OCI-LY3 (cell line): ENCODE measurements around the gene PPP1R9A.

Source experiments
- H2AFZ ChIP-seq: fragments of 200-600, 300-600 bp; shearing (Covaris generic); 2 replicates; pipeline ENCODE4 v1.6.0; 2014; ENCODE audit warnings: antibody characterized with exemption, low read depth, low read length
- H3K27ac ChIP-seq: fragments of 200-600, 300-600 bp; sonication (generic); 2 replicates; pipeline ENCODE4 v1.5.1; 2014; ENCODE audit warnings: mild to moderate bottlenecking, low read length, moderate library complexity, mixed read lengths
- H3K27me3 ChIP-seq: fragments of 200-600, 300-600 bp; sonication (generic); 2 replicates; pipeline ENCODE4 v1.6.1; 2014; ENCODE audit warnings: low read depth, low read length, mixed read lengths
- H3K36me3 ChIP-seq: fragments of 200-600, 300-600 bp; sonication (generic); replicated peaks from 2 replicates; pipeline ENCODE3; 2014; ENCODE audit warnings: low read depth, low read length, mixed read lengths
- H3K4me1 ChIP-seq: fragments of 300-600, 200-600 bp; sonication (generic); 2 replicates; pipeline ENCODE4 v1.6.1; 2014; ENCODE audit warnings: low read length, mixed read lengths
- H3K4me2 ChIP-seq: fragments of 200-600, 300-600 bp; sonication (generic); 2 replicates; pipeline ENCODE4 v1.6.1; 2014; ENCODE audit warnings: low read length, mixed read lengths
- H3K4me3 ChIP-seq: fragments of 300-600, 200-600 bp; sonication (generic); 2 replicates; pipeline ENCODE4 v1.5.1; 2014; ENCODE audit warnings: antibody characterized with exemption, mild to moderate bottlenecking, low read length, moderate library complexity
- H3K79me2 ChIP-seq: fragments of 300-600, 200-600 bp; shearing (Covaris generic); 2 replicates; pipeline ENCODE4 v1.6.1; 2014; ENCODE audit warnings: mild to moderate bottlenecking, low read length, mixed read lengths
- H3K9ac ChIP-seq: fragments of 300-600, 200-600 bp; shearing (Covaris generic); 2 replicates; pipeline ENCODE4 v1.6.0; 2014; ENCODE audit warnings: mild to moderate bottlenecking, low read length, moderate library complexity
- H3K9me3 ChIP-seq: fragments of 200-600, 300-600 bp; shearing (Covaris generic); 2 replicates; pipeline ENCODE4 v1.6.1; 2014; ENCODE audit warnings: low read length, mixed read lengths; ENCODE audit not compliant: insufficient read depth
- H4K20me1 ChIP-seq: fragments of 200-600, 300-600 bp; sonication (generic); 2 replicates; pipeline ENCODE4 v1.6.1; 2016; ENCODE audit warnings: low read length, mixed read lengths; ENCODE audit not compliant: insufficient read depth
- EZH2phosphoT487 ChIP-seq: fragments of 200-600 bp; shearing (Covaris generic); IDR thresholded peaks from 2 replicates; pipeline ENCODE4 v1.6.1; 2018; ENCODE audit warnings: antibody characterized with exemption, mixed run types, low read depth
- TF ChIP-seq, protein P1 (sequence below): fragments of 200-600, 300-600 bp; sonication (generic); IDR thresholded peaks from 2 replicates; pipeline ENCODE4 v1.5.1; 2014; ENCODE audit warnings: antibody characterized with exemption, low read length, low read depth

The PPP1R9A gene

DNA sequence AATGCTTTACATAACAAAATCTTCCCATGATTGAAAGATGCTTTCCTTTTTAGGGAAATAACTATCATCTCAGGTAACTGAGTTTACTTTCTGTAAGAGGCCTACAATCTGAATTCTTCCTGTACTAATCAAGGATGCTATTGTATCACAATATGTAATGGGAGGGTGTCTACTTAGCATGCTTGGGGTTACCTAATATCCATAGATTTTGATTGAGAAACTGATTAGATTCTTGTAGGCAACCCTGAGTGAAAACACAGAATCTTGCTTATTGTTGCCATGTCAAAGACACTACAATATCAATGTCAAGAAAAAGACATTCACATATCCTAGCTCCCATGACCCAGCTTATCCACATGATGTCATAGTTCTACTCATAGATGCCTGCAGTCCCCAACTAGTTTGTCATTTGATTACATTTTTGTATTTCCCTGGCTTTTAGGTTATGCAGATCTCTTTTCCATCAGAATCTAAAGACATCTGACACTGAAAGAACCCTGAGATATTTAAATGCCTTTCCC lies 354.6 kb downstream of the PPP1R9A start:
- H3K9me3 ChIP-seq = no peaks in the 10 kb centered on the region
- H3K27ac ChIP-seq = no peak overlapping the region
- H3K27me3 ChIP-seq = no peaks in the 10 kb centered on the region
- H4K20me1 ChIP-seq = no peaks in the 10 kb centered on the region
- H3K4me1 ChIP-seq = no peaks in the 10 kb centered on the region
- no peak overlapping the region for H2AFZ ChIP-seq
- H3K4me3 ChIP-seq = no peak overlapping the region
- H3K36me3 ChIP-seq = no peaks in the 10 kb centered on the region
- no peak for TF ChIP-seq EZH2phosphoT487
- TF ChIP-seq, protein P1, sequence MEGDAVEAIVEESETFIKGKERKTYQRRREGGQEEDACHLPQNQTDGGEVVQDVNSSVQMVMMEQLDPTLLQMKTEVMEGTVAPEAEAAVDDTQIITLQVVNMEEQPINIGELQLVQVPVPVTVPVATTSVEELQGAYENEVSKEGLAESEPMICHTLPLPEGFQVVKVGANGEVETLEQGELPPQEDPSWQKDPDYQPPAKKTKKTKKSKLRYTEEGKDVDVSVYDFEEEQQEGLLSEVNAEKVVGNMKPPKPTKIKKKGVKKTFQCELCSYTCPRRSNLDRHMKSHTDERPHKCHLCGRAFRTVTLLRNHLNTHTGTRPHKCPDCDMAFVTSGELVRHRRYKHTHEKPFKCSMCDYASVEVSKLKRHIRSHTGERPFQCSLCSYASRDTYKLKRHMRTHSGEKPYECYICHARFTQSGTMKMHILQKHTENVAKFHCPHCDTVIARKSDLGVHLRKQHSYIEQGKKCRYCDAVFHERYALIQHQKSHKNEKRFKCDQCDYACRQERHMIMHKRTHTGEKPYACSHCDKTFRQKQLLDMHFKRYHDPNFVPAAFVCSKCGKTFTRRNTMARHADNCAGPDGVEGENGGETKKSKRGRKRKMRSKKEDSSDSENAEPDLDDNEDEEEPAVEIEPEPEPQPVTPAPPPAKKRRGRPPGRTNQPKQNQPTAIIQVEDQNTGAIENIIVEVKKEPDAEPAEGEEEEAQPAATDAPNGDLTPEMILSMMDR = no peak
- H3K79me2 ChIP-seq = no peaks in the 10 kb centered on the region
- no peak overlapping the region for H3K9ac ChIP-seq
- H3K4me2 ChIP-seq = no peak overlapping the region

DNA sequence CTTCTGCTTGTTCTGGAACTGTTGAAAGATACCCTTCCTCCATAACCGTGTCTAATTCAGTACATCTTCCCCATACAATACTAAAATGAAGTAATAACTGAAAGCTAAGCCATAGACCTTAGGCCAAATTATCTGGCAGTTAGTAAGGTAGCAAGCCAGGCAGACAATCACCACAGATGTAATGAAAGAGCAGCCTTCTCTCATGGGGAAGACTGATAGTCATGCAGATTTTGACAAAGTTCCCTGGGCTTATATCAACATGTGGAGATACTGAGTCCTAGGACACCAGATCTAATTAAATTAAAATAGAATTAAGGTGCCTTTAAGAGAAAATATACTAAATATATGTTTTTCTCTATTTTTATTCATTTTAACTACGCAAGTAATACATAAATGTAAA lies 355.5 kb downstream of the PPP1R9A start:
- TF ChIP-seq, protein P1 = no peak
- no peak for TF ChIP-seq EZH2phosphoT487
- H3K79me2 ChIP-seq = no peaks in the 10 kb centered on the region
- H3K4me3 ChIP-seq = no peak overlapping the region
- no peaks in the 10 kb centered on the region for H4K20me1 ChIP-seq
- no peaks in the 10 kb centered on the region for H3K9me3 ChIP-seq
- no peaks in the 10 kb centered on the region for H3K36me3 ChIP-seq
- H3K27me3 ChIP-seq = no peaks in the 10 kb centered on the region
- no peak overlapping the region for H2AFZ ChIP-seq
- H3K4me2 ChIP-seq = no peak overlapping the region
- H3K4me1 ChIP-seq = no peaks in the 10 kb centered on the region
- no peak overlapping the region for H3K27ac ChIP-seq
- no peak overlapping the region for H3K9ac ChIP-seq

DNA sequence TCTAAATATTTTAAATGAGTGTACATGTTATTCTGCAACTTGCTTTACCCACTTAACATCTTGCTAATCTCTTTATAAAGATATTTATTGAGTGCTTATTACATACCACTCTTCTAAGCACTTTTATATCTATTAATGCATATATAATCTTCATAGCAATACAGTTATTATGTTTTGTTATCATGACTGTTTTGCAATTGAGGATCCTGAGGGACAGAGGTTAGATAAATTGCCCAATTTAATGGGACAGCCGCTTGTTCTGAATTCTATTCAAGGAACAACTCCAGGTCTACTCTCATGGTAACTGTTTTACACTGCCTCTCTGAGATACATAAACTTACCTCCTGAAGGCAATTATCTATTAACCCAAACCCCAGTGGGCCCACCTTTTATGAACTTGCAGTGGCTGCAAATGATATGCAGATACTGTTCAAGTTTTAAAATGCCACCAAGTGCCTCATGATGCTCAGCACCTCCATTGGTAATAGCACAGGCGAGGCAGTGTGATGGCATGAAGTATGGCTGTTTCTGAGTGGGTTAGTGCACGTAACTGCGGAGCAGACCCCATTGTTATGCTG lies 356.5 kb downstream of the PPP1R9A start:
- H3K27me3 ChIP-seq = no peaks in the 10 kb centered on the region
- H3K4me3 ChIP-seq = no peak overlapping the region
- H3K36me3 ChIP-seq = no peaks in the 10 kb centered on the region
- no peak overlapping the region for H3K4me2 ChIP-seq
- no peak for TF ChIP-seq EZH2phosphoT487
- no peaks in the 10 kb centered on the region for H3K79me2 ChIP-seq
- no peak overlapping the region for H3K27ac ChIP-seq
- H3K4me1 ChIP-seq = no peaks in the 10 kb centered on the region
- H2AFZ ChIP-seq = no peak overlapping the region
- no peaks in the 10 kb centered on the region for H3K9me3 ChIP-seq
- H3K9ac ChIP-seq = no peak overlapping the region
- no peaks in the 10 kb centered on the region for H4K20me1 ChIP-seq

DNA sequence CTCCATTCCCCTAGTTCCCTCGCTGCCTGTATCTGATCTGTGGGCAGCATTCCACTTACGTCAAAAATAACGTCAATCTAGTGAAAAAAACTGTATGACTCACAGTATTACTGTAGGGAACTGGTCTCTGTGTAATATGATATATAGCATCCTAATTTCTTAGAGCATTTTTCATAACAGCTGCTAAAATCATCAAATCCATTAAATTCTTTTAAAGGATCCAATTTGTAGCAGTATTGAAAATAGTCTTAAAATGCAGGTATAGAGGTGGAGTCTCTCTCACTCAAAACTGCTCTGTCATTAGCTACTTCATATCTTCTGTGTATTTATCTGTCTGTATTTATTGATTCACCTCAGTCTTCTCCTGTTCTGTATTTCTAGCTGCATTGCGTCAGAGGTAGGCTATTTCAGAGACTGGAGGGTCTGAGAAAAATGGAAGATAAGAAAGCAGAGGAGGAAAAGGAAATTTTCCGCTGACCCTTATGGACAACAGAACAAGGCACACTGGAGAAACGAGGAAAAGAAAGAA lies 357.0 kb downstream of the PPP1R9A start:
- no peaks in the 10 kb centered on the region for H3K27me3 ChIP-seq
- H3K27ac ChIP-seq = no peak overlapping the region
- no peak overlapping the region for H3K9ac ChIP-seq
- no peaks in the 10 kb centered on the region for H3K4me1 ChIP-seq
- H4K20me1 ChIP-seq = no peaks in the 10 kb centered on the region
- TF ChIP-seq EZH2phosphoT487 = no peak
- TF ChIP-seq, protein P1 = no peak
- no peak overlapping the region for H2AFZ ChIP-seq
- no peaks in the 10 kb centered on the region for H3K79me2 ChIP-seq
- H3K9me3 ChIP-seq = no peaks in the 10 kb centered on the region
- no peaks in the 10 kb centered on the region for H3K36me3 ChIP-seq
- H3K4me3 ChIP-seq = no peak overlapping the region
- no peak overlapping the region for H3K4me2 ChIP-seq
